NCI-H82 (cell line): ENCODE measurements around the gene CDH10.

ENCODE experiments used
- DNase-seq: peaks from one replicate; lab custom pipeline; 2025; lab: John Stamatoyannopoulos, UW

The CDH10 gene

DNA sequence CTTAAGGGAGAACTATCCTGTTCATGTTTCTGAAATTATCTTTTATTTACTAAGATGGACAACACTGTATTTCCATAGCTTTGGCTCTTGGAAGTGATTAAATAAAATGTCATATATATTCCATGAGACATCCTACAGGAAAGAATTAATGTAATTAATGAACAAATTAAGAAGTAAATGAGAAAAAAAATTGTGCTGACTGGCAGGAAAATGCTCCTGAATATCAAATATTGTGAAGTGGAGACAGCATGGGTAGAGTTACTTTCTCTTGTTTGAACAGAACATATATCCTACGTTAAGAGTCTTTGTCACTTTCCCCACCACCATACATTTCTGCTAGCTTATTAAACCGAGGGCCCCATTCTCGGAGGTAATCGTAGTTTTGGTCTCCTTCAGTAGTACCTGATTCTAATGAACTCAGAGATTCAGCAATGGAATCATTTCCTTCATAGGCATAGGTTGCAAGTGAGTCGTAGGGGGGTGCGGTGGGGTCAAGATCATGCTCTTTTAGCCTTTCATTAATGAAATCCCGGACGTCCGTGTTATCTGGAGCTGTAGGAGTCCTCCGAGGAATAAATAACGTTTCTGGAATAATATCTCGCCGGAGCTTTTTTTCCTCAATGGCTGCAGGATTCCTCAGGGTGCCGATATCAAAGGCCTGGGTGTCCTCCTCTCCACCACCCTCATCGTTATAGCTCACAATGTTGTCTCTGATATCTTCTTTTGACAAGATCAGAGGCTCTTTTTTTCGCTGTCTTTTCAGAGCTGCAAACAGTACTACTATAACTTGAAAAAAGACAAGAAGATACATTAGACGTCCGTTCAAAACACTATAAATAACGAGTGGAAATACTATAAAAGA, 157.2 kb downstream of the CDH10 start:
- DNase-seq = no peak

DNA sequence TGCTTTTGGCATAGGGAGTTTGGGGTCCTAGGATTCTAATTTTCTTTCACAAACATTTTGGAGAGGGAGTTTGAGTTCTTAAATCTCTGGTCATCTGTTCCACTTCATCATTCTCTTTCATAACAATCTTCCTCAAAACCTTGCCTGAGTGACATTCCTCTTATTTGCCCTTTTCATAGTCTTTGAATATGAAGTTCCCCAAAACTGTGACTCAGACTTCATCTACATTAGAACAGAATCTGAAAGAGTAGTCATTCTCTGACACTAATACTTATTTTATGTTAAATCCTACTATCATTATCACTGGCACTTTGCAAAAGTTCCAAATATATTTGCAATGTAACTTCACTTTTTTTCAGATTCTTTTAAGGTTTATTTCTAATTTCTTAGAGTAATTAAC, 163.8 kb downstream of the CDH10 start:
- no peak for DNase-seq

DNA sequence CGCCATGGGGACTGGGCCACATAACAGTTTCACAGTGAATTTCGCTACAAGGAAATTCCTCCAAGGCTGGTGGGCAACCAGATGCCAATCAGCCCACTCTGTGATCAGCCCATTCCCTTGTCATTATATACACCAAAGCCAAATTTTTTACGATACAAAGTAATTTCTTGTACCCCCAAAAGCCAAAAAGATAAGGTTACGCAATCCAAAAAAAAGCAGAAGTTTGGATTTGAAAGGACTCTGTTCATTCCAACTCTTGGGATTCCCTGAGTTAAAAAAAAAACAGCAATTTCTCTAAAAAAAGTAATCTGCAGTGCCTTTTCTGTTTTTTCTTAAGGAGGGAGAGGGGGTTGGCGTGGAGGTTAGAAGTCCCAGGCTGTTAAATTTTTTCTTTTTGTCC, 166.8 kb downstream of the CDH10 start:
- DNase-seq = no peak

DNA sequence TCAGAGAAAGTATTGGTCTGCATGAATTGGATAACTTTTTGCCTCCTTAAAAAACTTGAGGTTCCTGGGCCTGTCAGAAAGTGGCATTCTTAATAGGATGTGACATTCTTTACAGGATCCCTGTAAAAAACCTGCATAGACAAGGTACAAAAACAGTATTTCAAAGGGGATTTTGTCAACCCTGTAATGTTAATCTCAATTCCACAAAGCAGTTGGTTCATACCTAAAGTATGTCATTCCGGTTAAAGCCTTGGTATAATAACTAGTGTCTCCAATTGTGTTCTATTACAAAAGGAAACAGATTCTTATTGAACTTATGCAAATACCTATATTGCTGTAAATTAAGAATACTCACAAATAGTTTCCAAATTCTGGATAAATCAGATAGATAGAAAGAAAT, 169.7 kb downstream of the CDH10 start:
- DNase-seq = no peak

DNA sequence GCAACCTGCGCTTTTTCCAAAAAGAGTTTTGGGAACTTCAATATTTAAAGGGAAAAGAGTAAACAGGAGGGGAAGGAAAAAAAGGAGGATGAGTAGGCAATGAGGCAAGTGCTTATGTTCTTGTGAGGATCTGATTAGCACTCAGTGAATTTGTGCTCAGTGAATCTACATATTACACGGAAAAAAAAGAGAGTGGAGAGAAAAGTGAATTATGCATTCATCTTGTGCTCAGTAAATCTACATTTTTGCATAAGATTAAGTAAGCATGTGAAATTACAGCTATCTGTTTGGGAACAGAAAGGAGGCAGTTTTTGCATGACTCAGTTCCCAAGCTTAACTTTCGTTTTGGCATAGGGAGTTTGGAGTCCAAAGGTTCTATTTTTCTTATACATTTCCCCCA, 170.1 kb downstream of the CDH10 start:
- DNase-seq = no peak

DNA sequence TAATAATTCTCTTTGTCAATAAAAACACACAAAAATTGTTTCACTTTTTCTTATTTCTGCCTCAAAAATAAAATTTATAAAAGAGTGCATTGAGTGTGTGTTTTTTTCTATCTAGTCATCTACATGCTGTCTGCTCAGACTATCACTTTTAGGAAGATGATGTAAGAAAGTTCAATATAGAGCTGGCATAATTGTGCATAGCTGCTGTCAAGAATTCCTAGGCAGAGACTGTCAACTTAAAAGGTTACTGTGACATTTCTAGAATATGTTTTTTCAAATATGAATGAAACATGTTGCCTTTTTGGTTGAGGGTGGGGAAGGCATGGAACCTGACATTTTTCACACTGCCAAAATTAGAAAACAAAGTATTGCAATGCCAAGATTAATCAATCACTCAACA, 172.3 kb downstream of the CDH10 start:
- DNase-seq = no peak

DNA sequence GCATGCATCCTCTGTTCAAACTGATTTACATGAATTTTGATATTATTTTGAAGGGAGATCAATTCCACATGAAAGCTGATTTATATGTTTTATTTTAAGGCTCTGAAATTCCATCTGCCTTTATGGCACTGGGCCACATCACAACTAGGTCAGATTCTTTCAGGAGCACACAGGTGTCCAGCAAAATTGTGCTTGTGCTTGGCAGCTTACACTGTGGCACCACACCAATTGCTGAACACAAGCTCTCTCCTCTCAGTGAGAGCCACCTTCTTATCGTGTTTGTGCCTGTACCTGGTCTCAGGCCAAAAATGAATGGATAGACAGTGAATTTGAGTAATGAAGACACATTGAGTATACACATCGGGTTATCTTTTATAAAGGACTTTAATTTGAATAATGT, 200.4 kb downstream of the CDH10 start:
- no peak for DNase-seq

DNA sequence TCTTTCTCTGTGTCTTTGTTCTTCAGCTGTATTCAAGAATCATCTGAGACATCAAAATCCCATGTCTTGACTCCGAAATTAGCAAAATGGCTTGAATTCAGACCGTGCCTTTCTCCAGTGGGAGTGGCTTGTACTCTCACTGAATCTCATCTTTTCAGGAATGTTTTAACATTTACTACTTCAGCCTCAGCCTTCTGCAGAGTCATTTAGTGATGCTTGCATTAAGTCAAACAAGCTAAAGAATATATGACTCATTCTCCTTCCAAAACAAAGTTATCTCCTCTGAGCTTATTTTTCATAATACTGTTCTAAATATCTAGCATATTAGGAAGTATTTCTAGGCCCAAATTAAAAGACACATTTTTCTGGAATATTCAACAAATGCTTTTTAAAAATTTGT, 205.3 kb downstream of the CDH10 start:
- no peak for DNase-seq
